Measurements from ENCODE around the gene B4GALT6. TPM values are rescaled to one million over a fixed set of nuclear protein-coding genes. Genes with fewer than 3 reads are reported as not detected.

The B4GALT6 gene
- total RNA-seq, 1 donor from 2014 or later: 0.32 TPM

DNA sequence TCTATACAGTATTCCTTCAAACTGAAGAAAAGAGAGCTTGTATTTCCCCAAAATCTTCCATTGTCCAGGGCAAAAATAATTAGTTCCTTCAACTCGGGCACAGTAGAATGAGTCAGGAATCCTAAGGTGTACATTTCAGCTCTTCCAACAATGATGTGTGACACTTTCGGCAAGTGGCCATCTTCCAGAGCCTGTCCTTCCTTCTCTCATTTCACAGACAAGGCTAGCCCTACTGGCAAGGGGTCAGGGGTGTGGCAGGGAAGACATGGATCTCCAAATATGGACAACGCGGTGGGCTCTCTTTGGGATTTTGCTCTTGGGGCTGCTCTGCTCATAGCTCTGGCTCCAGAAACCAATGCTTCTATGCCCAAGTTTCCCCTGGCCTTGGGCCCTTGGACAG lies 6.0 kb downstream of the B4GALT6 start:
- no peaks in the 10 kb centered on the region for H3K4me1 ChIP-seq
- no peak overlapping the region for H3K4me3 ChIP-seq
- no peaks in the 10 kb centered on the region for H3K27me3 ChIP-seq
- TF ChIP-seq, protein P1, sequence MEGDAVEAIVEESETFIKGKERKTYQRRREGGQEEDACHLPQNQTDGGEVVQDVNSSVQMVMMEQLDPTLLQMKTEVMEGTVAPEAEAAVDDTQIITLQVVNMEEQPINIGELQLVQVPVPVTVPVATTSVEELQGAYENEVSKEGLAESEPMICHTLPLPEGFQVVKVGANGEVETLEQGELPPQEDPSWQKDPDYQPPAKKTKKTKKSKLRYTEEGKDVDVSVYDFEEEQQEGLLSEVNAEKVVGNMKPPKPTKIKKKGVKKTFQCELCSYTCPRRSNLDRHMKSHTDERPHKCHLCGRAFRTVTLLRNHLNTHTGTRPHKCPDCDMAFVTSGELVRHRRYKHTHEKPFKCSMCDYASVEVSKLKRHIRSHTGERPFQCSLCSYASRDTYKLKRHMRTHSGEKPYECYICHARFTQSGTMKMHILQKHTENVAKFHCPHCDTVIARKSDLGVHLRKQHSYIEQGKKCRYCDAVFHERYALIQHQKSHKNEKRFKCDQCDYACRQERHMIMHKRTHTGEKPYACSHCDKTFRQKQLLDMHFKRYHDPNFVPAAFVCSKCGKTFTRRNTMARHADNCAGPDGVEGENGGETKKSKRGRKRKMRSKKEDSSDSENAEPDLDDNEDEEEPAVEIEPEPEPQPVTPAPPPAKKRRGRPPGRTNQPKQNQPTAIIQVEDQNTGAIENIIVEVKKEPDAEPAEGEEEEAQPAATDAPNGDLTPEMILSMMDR (IDR thresholded peaks at IDR 0.05): no peak
- no peak overlapping the region for H3K27ac ChIP-seq
- no peak for DNase-seq (ENCODE audit: low spot score in 2 of 2)
- H3K36me3 ChIP-seq: no peaks in the 10 kb centered on the region
- no peaks in the 10 kb centered on the region for H3K9me3 ChIP-seq
- intact Hi-C loops (cut with DNase I): no loop called here

- DNase-seq (ENCODE audit: low spot score in 2 of 2): no peak
- TF ChIP-seq, protein P1 (IDR thresholded peaks at IDR 0.05): no peak
- H3K9me3 ChIP-seq: no peaks in the 10 kb centered on the region
- no peak overlapping the region for H3K27ac ChIP-seq
- intact Hi-C loops (cut with DNase I): no loop called here
- no peaks in the 10 kb centered on the region for H3K4me1 ChIP-seq
- no peak overlapping the region for H3K4me3 ChIP-seq
- no peaks in the 10 kb centered on the region for H3K36me3 ChIP-seq
- no peaks in the 10 kb centered on the region for H3K27me3 ChIP-seq
Measured at GRCh38 chr18:31677592-31677991, 6.8 kb downstream of the B4GALT6 start.

- Histone ChIP-seq H3K27ac (no peak overlapping the region), H3K4me3 (no peak overlapping the region), H3K36me3 (no peaks in the 10 kb centered on the region), H3K27me3 (no peaks in the 10 kb centered on the region), H3K4me1 (no peaks in the 10 kb centered on the region), H3K9me3 (no peaks in the 10 kb centered on the region)
- intact Hi-C loops (cut with DNase I): no loop called here
- TF ChIP-seq, protein P1 (IDR thresholded peaks at IDR 0.05): no peak
- DNase-seq (ENCODE audit: low spot score in 2 of 2): no peak
Measured at GRCh38 chr18:31675404-31675803, 9.0 kb downstream of the B4GALT6 start.

GRCh38 chr18:31672628-31673135 lies 11.7 kb downstream of the B4GALT6 start:
- Histone ChIP-seq H3K4me1 (no peaks in the 10 kb centered on the region), H3K36me3 (no peaks in the 10 kb centered on the region), H3K4me3 (no peak overlapping the region), H3K9me3 (no peaks in the 10 kb centered on the region), H3K27me3 (no peaks in the 10 kb centered on the region), H3K27ac (no peak overlapping the region)
- DNase-seq (ENCODE audit: low spot score in 2 of 2): no peak
- intact Hi-C loops (cut with DNase I): no loop called here
- TF ChIP-seq, protein P1 (IDR thresholded peaks at IDR 0.05): no peak

DNA sequence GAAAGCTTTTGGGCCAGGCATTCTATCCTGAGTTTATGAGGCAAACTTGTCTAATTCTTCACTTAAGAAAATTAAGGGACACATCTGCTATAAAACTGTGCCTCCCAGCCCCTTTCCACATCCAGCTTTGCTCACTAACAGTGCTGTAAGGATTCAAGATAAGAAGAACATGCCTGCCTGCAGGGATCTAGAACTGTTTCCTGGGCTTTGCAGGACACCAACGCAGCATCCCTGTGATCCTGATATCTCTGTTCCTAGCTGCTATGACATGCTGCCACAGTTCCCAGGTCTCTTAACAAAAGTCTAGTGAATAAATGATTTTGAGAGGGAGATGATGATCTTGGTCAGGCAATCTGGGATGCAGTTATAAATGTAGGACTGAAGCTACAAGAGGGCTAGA lies 12.4 kb downstream of the B4GALT6 start:
- H3K4me1 ChIP-seq: no peaks in the 10 kb centered on the region
- no peaks in the 10 kb centered on the region for H3K9me3 ChIP-seq
- TF ChIP-seq, protein P1 (IDR thresholded peaks at IDR 0.05): no peak
- no peak overlapping the region for H3K27ac ChIP-seq
- no peaks in the 10 kb centered on the region for H3K27me3 ChIP-seq
- H3K36me3 ChIP-seq: no peaks in the 10 kb centered on the region
- no peak for DNase-seq (ENCODE audit: low spot score in 2 of 2)
- intact Hi-C loops (cut with DNase I): no loop called here
- no peak overlapping the region for H3K4me3 ChIP-seq

DNA sequence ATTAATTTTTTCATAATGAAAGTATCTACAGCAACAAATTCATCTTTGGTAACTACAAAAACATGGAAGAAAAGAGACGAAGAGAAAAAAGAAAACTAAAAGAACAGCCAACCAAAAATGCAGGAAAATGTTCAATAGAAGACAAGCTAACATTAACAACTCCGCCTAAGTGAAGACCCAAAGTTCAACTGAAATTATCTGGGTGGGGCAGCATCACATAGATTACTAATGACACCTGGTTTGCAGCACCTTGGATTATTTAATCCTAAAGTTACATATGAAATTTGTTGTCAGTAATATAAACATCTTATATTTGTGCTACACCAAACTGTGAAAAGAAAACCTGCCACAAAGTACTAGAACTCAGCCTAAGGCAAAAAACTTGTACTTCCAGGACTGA lies 14.8 kb downstream of the B4GALT6 start:
- intact Hi-C loops (cut with DNase I): no loop called here
- no peak overlapping the region for H3K4me3 ChIP-seq
- H3K36me3 ChIP-seq: no peaks in the 10 kb centered on the region
- DNase-seq (ENCODE audit: low spot score in 2 of 2): no peak
- no peak overlapping the region for H3K27ac ChIP-seq
- H3K4me1 ChIP-seq: no peaks in the 10 kb centered on the region
- TF ChIP-seq, protein P1 (IDR thresholded peaks at IDR 0.05): no peak
- no peaks in the 10 kb centered on the region for H3K27me3 ChIP-seq
- H3K9me3 ChIP-seq: no peaks in the 10 kb centered on the region

All from ascending aorta (tissue), 2 donors.